ENCODE measurements around the gene S100A14.
A peak's percentile ranks its signal among the peaks of the same experiment; 100 is the strongest.

S100A14 gene

GRCh38 chr1:153612755-153613331, 3.3 kb downstream of the S100A14 start, which contains the start of gene S100A16:
TSS of gene S100A16 (minus strand) at chr1:153613137. CDS start at chr1:153608151, 4,986 bp downstream.
- peaks cover 42% of the 10 kb centered on the region for H3K4me1 ChIP-seq (ENCODE audit: insufficient read depth, poor library complexity, severe bottlenecking)
- DNase-seq (ENCODE audit: low spot score) (peak; percentile 89), ATAC-seq (ENCODE audit: low read depth) (peak; percentile 50)
- no peak for TF ChIP-seq CTCF (IDR thresholded peaks at IDR 0.05; ENCODE audit: poor library complexity, severe bottlenecking)
- peak within 1 kb of the TSS; percentile 66 for H3K4me3 ChIP-seq (ENCODE audit: severe bottlenecking)
- H3K27ac ChIP-seq (ENCODE audit: poor library complexity, severe bottlenecking): peak within 1 kb of the TSS; percentile 98
- H3K9me3 ChIP-seq (ENCODE audit: severe bottlenecking): no peaks in the 10 kb centered on the region
- H3K36me3 ChIP-seq (ENCODE audit: low read depth): peaks cover 35% of the 10 kb centered on the region
- H3K27me3 ChIP-seq (ENCODE audit: insufficient read depth, poor library complexity, severe bottlenecking): no peaks in the 10 kb centered on the region

- no peak for ATAC-seq (ENCODE audit: low read depth)
- no peak for DNase-seq (ENCODE audit: low spot score)
- no peaks in the 10 kb centered on the region for H3K27me3 ChIP-seq (ENCODE audit: insufficient read depth, poor library complexity, severe bottlenecking)
- TF ChIP-seq CTCF (IDR thresholded peaks at IDR 0.05; ENCODE audit: poor library complexity, severe bottlenecking): no peak
- peak overlapping the region; percentile 66 for H3K4me3 ChIP-seq (ENCODE audit: severe bottlenecking)
- H3K4me1 ChIP-seq (ENCODE audit: insufficient read depth, poor library complexity, severe bottlenecking): peaks cover 40% of the 10 kb centered on the region
- peaks cover 41% of the 10 kb centered on the region for H3K36me3 ChIP-seq (ENCODE audit: low read depth)
- H3K9me3 ChIP-seq (ENCODE audit: severe bottlenecking): no peaks in the 10 kb centered on the region
- peak overlapping the region; percentile 98 for H3K27ac ChIP-seq (ENCODE audit: poor library complexity, severe bottlenecking)
These were observed 3.9 kb downstream of the S100A14 start for GRCh38 chr1:153612111-153612754.

- Histone ChIP-seq H3K27ac (ENCODE audit: poor library complexity, severe bottlenecking) (peak overlapping the region; percentile 98), H3K36me3 (ENCODE audit: low read depth) (peaks cover 50% of the 10 kb centered on the region), H3K9me3 (ENCODE audit: severe bottlenecking) (no peaks in the 10 kb centered on the region), H3K27me3 (ENCODE audit: insufficient read depth, poor library complexity, severe bottlenecking) (no peaks in the 10 kb centered on the region), H3K4me3 (ENCODE audit: severe bottlenecking) (peak overlapping the region; percentile 66), H3K4me1 (ENCODE audit: insufficient read depth, poor library complexity, severe bottlenecking) (peaks cover 31% of the 10 kb centered on the region)
- TF ChIP-seq CTCF (IDR thresholded peaks at IDR 0.05; ENCODE audit: poor library complexity, severe bottlenecking): no peak
- ATAC-seq (ENCODE audit: low read depth) (no peak), DNase-seq (ENCODE audit: low spot score) (no peak)
These were observed 4.8 kb downstream of the S100A14 start for GRCh38 chr1:153611356-153611755.

DNA sequence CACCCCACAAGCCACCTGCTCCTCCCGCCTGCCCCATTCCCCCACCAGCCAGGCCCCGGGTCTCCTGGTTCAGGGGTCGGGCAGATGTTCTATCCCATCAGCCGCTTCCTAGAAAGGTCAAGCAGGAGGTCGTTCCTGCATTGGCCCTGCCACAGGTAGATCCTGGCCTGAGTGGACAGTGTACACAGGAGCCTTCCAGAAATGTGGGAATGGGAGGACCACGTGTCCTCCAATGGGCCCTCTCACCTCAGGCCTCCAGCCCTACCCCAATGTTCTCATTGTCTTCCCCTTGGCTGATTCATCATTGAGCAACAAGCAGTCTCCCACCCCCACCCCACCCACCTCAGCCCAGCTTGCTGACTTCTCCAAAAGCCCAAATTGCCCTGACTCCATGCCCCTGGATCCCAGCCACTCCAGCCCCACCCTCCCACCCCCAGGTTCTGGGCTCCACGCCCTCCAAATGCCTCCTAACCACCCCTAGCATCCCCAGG, 5.3 kb downstream of the S100A14 start:
- ATAC-seq (ENCODE audit: low read depth) (peak; percentile 18), DNase-seq (ENCODE audit: low spot score) (peak; percentile 80)
- no peak for TF ChIP-seq CTCF (IDR thresholded peaks at IDR 0.05; ENCODE audit: poor library complexity, severe bottlenecking)
- Histone ChIP-seq H3K4me1 (ENCODE audit: insufficient read depth, poor library complexity, severe bottlenecking) (peaks cover 30% of the 10 kb centered on the region), H3K27ac (ENCODE audit: poor library complexity, severe bottlenecking) (peak overlapping the region; percentile 98), H3K9me3 (ENCODE audit: severe bottlenecking) (no peaks in the 10 kb centered on the region), H3K4me3 (ENCODE audit: severe bottlenecking) (peak overlapping the region; percentile 66), H3K36me3 (ENCODE audit: low read depth) (peaks cover 52% of the 10 kb centered on the region), H3K27me3 (ENCODE audit: insufficient read depth, poor library complexity, severe bottlenecking) (no peaks in the 10 kb centered on the region)

- peak; percentile 80 for DNase-seq (ENCODE audit: low spot score)
- Histone ChIP-seq H3K4me1 (ENCODE audit: insufficient read depth, poor library complexity, severe bottlenecking) (peaks cover 30% of the 10 kb centered on the region), H3K9me3 (ENCODE audit: severe bottlenecking) (no peaks in the 10 kb centered on the region), H3K36me3 (ENCODE audit: low read depth) (peaks cover 52% of the 10 kb centered on the region), H3K4me3 (ENCODE audit: severe bottlenecking) (peak overlapping the region; percentile 30), H3K27ac (ENCODE audit: poor library complexity, severe bottlenecking) (peak overlapping the region; percentile 98), H3K27me3 (ENCODE audit: insufficient read depth, poor library complexity, severe bottlenecking) (no peaks in the 10 kb centered on the region)
- peak; percentile 4 for ATAC-seq (ENCODE audit: low read depth)
- TF ChIP-seq CTCF (IDR thresholded peaks at IDR 0.05; ENCODE audit: poor library complexity, severe bottlenecking): no peak
These were observed 5.8 kb downstream of the S100A14 start for GRCh38 chr1:153610334-153610733.

All from RWPE2 (cell line).